ENCODE data around the gene NR2F2. TPM values are rescaled to one million over a fixed set of nuclear protein-coding genes. Genes with fewer than 3 reads are reported as not detected.

Gene NR2F2
- total RNA-seq, result 1.7 and 3.3 TPM in 2 replicates

DNA sequence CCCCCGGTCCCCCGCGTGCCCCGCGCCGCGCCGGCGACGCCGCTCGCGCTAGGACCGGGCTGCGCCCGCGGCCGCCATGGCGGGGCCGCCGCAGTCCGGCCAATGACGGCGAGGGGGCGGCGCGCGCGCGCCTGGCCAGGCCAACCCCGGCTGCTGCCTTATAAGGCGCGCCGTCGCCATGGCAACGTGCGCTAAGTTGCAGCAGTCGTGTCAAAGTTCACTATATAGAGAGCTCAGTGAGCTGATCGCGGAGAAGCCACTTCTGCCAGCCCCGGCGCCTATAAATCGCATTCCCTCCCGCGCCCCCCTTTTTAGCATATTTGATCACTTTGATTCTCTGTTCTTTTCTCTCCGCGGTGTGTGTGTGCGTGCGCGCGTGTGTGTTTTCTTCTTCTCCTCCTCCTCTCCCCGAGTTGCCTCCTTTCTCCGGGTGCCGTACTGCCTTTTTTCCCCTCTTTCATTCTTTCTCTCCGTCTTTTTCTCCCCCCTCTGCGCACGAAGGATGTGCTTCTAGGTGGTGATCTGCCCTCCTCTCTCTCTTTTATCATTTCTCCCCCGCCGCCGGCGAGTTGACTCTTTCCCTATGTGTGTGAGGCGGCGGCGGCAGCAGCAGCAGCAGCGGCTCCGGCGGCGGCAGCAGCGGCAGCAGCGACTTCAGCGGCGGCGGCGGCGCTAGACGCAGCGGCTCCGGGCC is at the start of gene NR2F2:
Gene NR2F2 (plus strand): TSS at position 251 of the 694 bp plus-strand sequence. CDS start 1,406 bp downstream, outside the sequence.

